ENCODE measurements around the gene CARMIL3.
"Not testable (repeated sequence)": the region's sequence is repeated elsewhere in the genome, so short reads cannot be mapped to it uniquely, and the experiment has no call there.

DNA sequence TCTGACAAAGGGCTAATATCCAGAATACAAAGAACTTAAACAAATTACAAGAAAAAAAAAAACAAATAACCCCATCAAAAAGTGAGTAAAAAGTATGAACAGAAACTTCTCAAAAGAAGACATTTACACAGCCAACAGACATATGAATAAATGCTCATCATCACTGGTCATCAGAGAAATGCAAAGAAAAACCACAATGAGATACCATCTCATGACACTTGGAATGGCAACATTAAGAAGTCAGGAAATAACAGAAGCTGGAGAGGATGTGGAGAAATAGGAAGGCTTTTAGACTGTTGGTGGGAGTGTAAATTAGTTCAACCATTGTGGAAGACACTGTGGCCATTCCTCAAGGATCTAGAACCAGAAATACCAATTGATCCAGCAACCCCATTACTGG lies 32.8 kb upstream of the CARMIL3 start:
- not testable (repeated sequence) for TF ChIP-seq YY1 (IDR thresholded peaks at IDR 0.05; ENCODE audit: insufficient read depth, insufficient read length); ZNF274 (IDR thresholded peaks at IDR 0.05; ENCODE audit: low read depth, low read length); SUZ12 (IDR thresholded peaks at IDR 0.05; ENCODE audit: extremely low read depth, insufficient read depth, insufficient read length)
